Caki2 (cell line): ENCODE measurements around the gene MGAM2. TPM values are rescaled to one million over a fixed set of nuclear protein-coding genes. Genes with fewer than 3 reads are reported as not detected.

Experiments used
- DNase-seq: peaks from one replicate; pipeline ENCODE4 v3.0.0-alpha.2; 2015; ENCODE audit warnings: low read depth
- in situ Hi-C: cut with HindIII; loops from 2 replicates; pipeline ENCODE4 v1.10.0; 2016; ENCODE audit warnings: low sequenced_read_pairs, low pct_unique_long_range_greater_than_20kb, mixed read lengths
- total RNA-seq: library from RNA; depleted of rRNA; stranded (reverse); fragments of >200 nt; shearing (Covaris generic); gene quantifications from 2 replicates; pipeline ENCODE4 v1.2.3, GENCODE V29; 2014; ENCODE audit warnings: low replicate concordance; rRNA removed

MGAM2 gene
- total RNA-seq, 1 experiment from 2014 or later: not detected

DNA sequence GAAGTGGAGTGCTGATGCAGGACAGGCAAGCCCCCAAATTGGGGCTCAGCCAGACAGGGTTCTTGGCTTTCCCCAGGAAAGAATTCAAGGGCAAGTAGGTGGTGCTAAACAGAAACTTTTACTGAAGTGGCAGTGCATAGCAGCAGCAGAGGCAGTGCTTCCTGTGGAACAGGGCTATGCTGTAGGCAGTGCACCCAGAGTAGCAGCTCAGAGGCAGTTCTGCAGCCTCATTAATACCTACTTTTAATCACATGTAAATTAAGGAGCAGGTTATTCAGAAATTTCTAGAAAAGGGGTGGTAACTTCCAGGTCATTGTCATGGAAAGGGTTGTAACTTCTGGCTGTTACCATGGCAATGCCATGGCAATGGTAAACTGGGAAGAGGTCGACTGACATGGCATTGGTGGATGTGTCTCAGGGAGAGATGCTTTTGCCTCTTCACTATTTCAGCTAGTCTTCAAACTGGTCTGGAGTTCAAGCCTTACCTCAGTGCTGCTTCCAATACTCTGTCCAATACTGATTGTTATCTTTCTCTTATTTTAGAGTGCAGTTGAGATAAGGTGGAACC, 117.1 kb downstream of the MGAM2 start:
- no peak for DNase-seq
- in situ Hi-C loops: no loop called here

DNA sequence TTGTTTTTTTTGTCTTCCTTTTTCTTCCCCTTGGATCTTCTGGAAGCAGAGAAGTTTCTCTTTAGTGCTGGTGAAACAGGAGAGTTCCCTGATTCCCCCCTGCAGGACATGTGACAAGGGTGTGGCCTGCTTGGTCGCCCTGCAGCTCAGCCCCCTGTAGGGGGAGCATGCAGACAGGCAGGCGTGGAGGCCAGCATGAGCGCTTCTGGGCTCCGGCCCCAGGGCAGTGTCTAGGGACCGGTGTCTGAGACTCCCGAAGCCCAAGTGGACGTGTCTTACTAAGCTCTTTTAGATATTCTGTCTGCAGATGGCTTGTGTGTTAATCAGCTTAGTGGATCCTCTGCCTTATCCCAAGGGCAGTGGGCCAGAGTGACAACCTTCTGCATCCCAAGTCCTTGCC, 120.2 kb downstream of the MGAM2 start:
- no peak for DNase-seq
- in situ Hi-C loops: no loop called here

DNA sequence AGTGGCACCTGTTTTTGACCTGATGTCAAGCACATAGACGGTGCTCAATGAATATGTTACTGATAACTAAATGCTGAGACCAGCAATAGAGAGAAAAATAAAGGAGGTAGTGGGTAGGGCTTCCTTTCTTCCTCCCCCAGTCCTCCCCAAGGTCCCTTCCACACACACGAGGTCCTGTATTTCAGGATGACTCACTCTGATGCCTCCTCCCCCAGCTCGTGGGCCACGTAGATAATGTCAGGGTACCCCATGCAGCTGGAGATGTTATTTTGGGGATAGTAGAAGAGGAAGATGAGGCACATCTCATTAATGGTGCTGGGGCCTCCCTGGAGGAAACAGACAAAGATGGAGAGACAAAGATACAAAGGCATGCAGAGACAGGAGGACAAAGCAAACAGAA, 129.0 kb downstream of the MGAM2 start:
- in situ Hi-C loops: no loop called here
- DNase-seq: no peak

DNA sequence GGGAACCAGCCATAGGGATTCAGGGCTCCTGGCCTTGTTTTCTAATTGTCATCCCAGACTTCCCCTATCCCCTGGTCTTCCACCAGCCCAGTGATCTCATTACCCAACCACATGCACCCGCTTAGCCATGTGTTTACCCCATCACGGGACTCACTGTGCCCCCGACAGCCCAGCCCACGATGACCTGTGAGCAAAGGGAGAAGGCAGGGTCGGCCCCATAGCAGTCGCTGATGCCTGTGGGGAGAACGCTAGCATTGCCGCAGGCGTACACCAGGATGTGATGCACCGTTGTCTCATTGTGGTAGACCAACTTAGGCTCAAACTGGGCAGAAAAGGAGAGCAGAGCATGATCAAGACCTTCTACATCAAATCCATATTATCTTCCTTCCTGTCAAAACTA, 132.3 kb downstream of the MGAM2 start:
- DNase-seq: no peak
- in situ Hi-C loops: no loop called here

DNA sequence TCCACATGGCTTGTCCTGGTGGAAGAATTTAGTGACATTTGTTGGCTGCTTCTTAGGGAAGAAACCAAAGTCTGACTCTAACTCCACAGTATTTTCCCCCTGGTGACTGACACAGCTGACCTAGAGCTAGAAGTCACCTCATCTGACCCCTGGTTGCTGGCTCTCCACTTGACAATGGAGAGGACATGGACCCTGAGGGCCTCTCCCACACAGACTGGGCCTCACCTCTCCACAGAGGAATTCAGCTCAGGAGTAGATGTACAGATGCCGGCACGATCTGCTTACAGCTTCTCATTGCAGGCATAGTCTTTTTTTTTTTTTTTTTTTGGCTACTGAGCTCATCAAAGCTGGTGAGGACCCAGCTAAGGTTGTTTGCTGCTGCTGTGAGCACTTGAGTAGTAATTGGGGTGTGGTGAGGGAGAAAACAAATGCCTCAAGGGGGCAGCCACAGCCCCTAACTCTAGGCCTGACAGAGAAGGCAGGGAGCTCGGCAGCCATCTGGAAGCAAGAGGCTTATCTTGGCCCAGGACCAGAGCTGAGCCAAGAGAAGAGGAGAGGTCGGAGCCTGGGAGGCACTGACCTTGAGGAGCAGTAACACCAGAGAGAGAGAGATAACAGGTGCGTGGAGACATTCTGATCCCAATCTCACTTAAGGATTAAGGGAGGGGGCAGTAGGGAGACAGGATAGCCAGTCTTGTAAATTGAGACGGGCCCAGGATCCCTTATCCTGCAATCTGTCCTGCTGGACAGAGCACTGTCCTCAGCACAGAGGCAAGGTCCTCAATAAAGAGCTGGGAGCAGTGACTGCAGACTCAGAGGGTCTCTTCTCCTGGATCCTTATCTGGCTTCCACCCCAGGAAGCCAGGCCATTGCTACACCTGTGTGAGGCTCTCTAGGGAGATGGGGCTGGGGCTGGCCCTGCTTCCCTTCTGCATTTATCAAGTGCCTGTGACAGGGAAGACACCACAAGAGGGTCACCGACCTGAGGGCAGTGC, 136.9 kb downstream of the MGAM2 start:
- in situ Hi-C loops: no loop called here

DNA sequence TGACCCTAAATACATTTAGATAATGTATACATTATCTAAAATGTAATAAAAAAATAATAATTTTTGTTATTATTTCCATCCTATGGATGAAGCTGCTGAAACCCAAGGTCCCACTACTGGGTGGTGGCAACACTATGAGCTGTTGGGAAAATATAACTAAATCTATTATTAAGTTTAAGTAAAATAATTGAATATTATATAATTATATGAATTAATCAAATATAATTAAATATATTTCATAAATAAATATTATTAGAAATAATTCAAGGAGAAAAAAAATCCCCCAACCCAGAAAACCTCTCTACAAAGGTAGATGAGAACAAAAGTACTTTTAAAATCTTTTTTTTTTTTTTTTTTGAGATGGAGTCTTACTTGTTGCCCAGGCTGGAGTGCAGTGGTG, 138.4 kb downstream of the MGAM2 start:
- DNase-seq: no peak
- in situ Hi-C loops: no loop called here

More for the DNA sequence above, 136.9 kb downstream of the MGAM2 start:
- no peak for DNase-seq

DNA sequence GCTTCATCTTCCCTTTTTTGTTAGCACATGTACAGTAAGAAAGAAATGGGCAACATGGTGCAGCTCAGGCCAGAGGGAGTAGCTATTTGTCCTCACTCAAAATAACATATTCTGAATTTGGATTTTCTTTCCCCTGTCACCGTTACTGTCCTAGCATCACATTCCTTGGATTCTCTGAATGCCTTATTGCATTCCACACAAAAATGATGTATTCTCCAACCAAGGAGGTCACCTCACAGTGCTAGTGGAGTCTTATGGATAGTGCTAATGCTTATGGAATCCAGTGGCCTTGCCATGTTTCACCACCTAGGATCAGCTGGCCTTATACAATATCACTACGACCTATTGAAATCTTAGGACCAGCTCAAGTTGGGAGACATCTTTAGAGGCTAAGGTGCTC, 139.2 kb downstream of the MGAM2 start:
- no peak for DNase-seq
- in situ Hi-C loops: no loop called here

DNA sequence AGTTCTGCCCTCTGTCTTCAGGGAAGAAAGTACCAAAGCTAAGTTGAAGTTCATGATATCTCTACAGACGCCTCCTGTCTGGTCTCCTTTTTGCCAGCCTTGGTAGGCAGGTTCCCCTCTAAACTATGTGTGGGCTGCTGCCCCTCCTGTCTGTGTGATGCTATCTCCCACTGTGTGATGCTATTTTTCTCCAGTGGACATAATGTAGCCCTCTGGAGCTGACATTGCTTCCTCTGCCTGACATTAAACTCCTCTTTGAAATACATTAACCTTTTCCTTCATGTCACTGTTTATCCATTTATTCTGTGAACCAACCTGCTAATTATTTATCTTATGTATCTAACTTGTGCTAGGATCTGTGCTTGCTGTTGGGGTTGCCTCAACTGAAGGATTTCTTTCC, 146.4 kb downstream of the MGAM2 start, which contains the start of gene PRSS58:
PRSS58 (minus strand) TSS at position 101 of the 400 bp plus-strand sequence. CDS start 351 bp downstream, outside the sequence.
- DNase-seq: no peak
- in situ Hi-C loops: no loop called here

DNA sequence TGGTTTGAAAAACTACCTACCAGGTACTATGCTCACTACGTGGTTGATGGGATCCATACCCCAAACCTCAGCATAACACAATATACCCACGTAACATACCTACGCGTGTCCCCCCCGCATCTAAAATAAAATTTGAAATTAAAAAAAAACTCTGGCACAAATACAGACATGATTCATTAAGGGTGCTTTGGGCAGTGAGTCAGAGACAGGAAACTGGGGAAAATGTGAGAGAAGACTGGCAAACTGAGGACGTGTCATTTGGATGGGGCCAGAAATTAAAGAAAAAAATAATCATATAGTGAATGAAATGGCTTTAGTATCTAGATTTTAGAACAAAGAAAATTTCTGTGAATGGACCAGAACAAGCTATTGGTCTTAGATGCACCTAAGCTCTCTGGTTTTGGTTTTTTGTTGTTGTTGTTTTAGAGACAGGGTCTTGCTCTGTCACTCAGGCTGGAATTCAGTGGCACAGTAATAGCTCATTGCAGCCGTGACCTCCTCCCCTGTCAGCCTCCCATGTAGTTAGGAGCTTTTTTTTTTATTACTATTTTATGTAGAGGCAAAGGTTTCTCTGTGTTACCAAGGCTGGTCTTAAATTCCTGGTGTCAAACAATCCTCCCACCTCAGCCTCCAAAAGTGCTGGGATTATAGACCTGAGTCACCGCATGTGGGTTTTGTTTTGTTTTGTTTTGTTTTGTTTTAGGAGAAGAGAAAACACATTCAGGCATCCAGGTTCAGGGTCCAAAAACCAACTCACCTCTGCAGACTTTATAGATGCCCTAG, 152.3 kb downstream of the MGAM2 start:
- in situ Hi-C loops: no loop called here
- no peak for DNase-seq

Other genes with a start within 250 kb of the MGAM2 start
- not detected in 2 replicates for gene OR9A4, start 195.3 kb upstream of the MGAM2 start, total RNA-seq
- gene CLEC5A, start 164.7 kb upstream of the MGAM2 start, total RNA-seq: not detected in 2 replicates
- not detected in 2 replicates for gene TAS2R38, start 137.9 kb upstream of the MGAM2 start, total RNA-seq
- not detected in 2 replicates for gene MGAM, start 115.8 kb upstream of the MGAM2 start, total RNA-seq
- not detected in 2 replicates for gene PRSS58, start 146.3 kb downstream of the MGAM2 start, total RNA-seq